Fibroblast of pulmonary artery (primary cell): ENCODE data around the gene DPH6.
A peak's percentile ranks its signal among the peaks of the same experiment; 100 is the strongest.
"Not testable (repeated sequence)": the region's sequence is repeated elsewhere in the genome, so short reads cannot be mapped to it uniquely, and the experiment has no call there.

ENCODE experiments used
- DNase-seq: peaks from one replicate; pipeline ENCODE4 v3.0.0-alpha.2; 2010; ENCODE audit warnings: low read depth
- H3K4me3 ChIP-seq: replicated peaks from 2 replicates; pipeline ENCODE4 v1.5.1; 2011; ENCODE audit warnings: low read depth, mild to moderate bottlenecking, control low read depth, low read length, moderate library complexity
- CTCF ChIP-seq: IDR thresholded peaks from 2 replicates; pipeline ENCODE4 v1.5.1; 2011; ENCODE audit warnings: mild to moderate bottlenecking, control low read depth, low read length, inconsistent platforms; ENCODE audit errors: missing control alignments

DPH6 gene

GRCh38 chr15:35329521-35329961, 216.4 kb downstream of the DPH6 start:
- no peak for TF ChIP-seq CTCF
- peak; percentile 24 for DNase-seq
- H3K4me3 ChIP-seq: no peak overlapping the region

GRCh38 chr15:35328836-35329235, 217.1 kb downstream of the DPH6 start:
- not testable (repeated sequence) for H3K4me3 ChIP-seq, DNase-seq

- TF ChIP-seq CTCF: no peak
- DNase-seq: no peak
Observed at GRCh38 chr15:35327789-35328188, 218.2 kb downstream of the DPH6 start.

DNA sequence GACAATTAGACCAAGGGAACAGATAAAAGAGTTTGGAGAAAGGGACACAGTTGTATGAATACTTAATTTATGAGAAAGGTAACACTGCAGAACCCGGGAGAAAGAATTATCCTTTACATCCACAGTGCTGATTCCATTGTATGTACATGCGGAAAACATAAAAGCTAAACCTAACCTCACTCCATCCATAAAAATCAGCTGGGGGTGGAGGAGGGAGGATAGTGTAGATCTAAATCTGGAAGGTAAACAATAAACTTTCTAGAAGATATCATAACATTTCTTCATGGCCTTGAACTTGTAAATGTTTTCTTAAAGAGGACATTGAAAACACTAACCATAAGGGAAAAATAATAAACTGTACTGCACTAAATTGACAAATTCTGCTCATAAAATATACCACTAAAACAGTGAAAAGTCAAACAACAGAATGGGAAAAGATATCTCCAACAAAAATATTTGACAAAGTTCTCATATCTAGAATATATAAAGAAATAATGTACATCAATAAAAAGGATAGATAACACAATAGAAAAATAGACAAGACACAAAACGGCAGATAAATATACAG, 220.5 kb downstream of the DPH6 start:
- no peak for TF ChIP-seq CTCF
- DNase-seq: no peak
- H3K4me3 ChIP-seq: no peak overlapping the region

More at GRCh38 chr15:35327789-35328188, 218.2 kb downstream of the DPH6 start:
- no peak overlapping the region for H3K4me3 ChIP-seq

GRCh38 chr15:35323141-35323540, 222.8 kb downstream of the DPH6 start:
- DNase-seq: no peak
- H3K4me3 ChIP-seq: no peak overlapping the region
- TF ChIP-seq CTCF: no peak

DNA sequence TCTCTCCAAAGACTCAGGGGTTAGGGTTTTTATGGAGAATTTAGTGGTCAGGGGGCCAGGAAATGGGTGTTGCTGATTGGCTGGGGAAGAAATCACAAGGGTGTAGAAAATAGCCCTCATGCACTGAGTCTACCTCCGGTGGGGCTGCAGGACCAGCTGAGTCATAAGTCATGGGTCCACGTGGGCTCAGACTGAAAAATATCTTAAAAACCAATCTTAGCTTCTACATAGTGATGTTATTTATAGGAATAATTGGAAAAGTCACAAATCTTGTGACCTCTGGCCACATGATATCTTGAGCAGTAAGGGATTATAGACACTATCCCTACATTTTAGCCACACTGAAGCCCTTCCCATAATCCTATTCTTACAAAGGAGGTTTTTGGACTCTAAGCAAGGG, 224.0 kb downstream of the DPH6 start:
- H3K4me3 ChIP-seq: no peak overlapping the region
- DNase-seq: no peak
- TF ChIP-seq CTCF: no peak

DNA sequence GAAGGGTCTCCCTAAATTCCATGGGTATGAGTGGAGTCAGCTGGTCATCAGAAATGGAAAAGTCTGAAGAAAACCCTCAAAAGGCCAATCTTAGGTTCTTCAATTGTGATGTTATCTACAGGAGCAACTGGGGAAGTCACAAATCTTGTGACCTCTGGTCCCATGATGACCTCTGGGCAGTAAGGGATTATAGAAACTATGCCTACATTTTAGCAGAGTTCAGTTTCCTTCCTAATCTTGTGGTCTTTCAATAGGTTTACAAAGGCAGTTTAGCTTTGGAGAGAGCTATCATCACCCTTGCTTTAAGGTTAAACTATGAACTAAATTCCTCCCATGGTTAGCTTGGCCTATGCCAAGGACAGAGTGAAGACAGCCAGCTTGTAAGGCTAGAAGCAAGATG, 225.1 kb downstream of the DPH6 start:
- H3K4me3 ChIP-seq: no peak overlapping the region
- no peak for DNase-seq
- no peak for TF ChIP-seq CTCF
